OCI-LY1 (cell line): Measurements from ENCODE around the gene ARL8A.

Source experiments
- CTCF ChIP-seq: fragments of 200-600 bp; sonication (generic), shearing (Covaris generic); IDR thresholded peaks from 2 replicates; pipeline ENCODE4 v1.5.1; 2017; ENCODE audit warnings: mild to moderate bottlenecking, antibody characterized with exemption, low read length, moderate library complexity, mixed read lengths
- EZH2 ChIP-seq: fragments of 200-600 bp; sonication (generic), shearing (Covaris generic); IDR thresholded peaks from 2 replicates; pipeline ENCODE4 v1.8.0; 2017; ENCODE audit warnings: borderline replicate concordance, mixed run types, mild to moderate bottlenecking, antibody characterized with exemption, low read length, moderate library complexity, mixed read lengths

GRCh38 chr1:202161151-202162046, 16.9 kb upstream of the ARL8A start:
- TF ChIP-seq CTCF = no peak
- TF ChIP-seq EZH2 = no peak
